Activated effector memory CD4-positive, alpha-beta T cell treated with Interleukin-2 at 50 U/mL for 16 hours (primary cell): ENCODE measurements around the gene GID8.

Experiments
- DNase-seq: peaks from one replicate; pipeline ENCODE4 v3.0.0-alpha.2; 2020

Gene GID8

DNA sequence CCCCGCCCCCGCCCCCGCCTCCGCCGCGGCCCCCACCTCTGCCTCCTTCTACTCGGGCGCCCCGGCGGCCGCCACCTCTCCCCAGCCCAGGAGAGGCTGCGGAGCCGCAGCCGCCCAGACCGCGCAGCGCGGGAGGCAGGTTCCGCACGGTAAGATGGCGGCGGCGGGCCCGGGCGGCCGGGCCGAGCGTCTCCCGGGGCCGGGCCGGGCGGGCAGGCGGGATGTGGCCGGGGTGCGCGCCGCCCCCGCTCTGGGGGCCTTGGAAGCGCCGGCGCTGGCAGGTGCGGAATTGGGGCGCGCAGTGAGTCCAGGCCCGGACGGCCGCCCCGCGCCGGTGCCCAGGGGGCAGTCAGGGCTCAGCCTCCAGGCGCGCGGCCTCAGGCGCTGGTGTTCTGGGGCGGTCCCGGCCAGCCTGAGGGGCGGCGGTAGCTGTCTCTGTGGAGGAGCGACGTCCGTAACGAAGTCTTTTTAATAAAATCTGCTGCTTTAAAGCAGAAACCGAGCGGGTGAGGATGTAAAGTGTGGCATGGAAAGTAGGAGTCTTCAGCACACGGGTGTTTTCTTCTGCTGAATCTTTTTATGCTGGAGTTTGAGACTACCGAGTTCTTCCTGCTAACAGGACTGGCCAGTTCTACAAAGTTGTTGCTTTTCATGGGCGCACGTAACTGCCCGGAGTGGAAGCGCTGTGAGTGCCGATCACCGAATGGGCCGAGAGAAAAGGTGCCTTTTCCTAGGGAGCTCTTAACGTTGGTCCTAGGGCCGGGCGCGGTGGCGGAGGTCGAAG lies at the start of gene GID8:
TSS of gene GID8 (plus strand) at position 43 of the 784 bp plus-strand sequence. CDS start 3,356 bp downstream, outside the sequence.
- DNase-seq = no peak

DNA sequence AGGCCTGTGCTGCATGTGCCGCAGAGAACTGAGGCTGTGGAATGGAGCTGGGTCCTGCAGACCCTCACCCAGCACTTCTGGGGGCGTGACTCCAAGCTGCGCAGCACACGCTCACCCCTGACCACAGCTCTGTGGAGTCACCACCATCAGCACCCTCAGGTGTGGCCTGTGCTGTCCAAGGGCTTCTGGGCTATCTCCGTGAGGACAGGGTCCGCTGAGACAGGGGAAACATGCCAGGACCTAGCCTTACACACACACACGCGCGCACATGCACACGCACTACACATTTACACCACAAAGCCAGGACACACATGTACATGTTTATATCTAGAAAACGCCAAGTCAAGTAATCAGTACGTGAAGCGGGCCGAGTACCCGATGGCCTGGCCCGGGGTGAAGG lies 49.5 kb upstream of the GID8 start:
- no peak for DNase-seq

DNA sequence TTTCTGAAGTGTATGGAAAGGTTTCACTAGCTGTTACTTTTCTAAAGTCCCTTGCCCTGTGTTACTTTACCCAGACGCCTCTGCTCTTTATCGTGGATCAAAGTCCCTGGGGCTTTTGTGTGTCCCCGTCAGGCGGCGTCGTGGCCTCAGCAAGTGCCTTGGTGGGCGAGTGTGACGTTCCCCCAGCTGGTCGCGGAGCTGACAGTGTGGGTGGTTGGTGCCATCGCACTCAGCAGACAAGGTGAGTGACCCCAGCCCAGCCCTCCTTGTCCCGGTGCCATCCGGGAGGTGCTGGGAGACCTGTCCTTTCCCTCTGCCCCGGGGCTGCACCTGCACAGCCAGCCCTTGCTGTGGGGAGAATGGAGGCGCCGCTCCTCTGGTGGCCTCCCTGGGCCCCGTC lies 49.0 kb upstream of the GID8 start:
- no peak for DNase-seq

DNA sequence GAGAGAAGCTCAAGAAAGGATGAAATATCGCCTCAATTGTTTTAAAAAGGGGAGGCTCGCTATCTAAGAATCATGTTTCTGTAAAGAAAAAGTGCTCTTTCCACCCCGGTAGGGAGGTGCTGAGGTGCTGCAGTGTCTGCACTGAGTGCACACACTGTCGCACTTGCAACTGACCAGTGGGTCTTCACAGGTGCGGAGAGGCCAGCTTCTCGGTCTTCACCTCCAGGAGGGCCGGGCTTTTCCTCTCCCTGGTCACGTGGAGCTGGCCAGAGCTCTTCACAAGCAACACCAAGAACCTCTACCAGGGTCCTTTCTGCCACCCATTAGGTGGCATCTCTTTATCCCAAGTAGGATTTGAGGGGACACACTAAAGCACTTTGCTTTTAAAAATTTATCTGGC lies 48.5 kb upstream of the GID8 start:
- no peak for DNase-seq

DNA sequence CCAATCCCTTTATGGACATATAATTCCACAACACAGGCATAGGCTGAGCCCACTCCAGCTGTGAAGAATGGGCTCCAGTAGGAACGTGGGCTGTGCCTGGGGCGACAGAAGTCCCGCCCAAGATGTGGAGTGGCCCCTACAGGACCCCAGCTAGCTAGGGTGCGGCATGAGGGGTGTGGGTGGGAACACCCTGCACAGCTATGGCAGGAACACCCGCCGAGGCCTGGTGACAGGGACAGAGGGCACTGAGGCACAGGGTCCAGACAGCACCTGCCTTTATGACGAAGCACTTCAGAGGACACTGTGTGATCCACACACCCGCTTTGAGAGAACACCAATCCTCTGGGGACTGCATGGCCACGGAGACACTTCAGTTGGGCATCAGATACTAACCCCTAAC lies 48.1 kb upstream of the GID8 start:
- no peak for DNase-seq

DNA sequence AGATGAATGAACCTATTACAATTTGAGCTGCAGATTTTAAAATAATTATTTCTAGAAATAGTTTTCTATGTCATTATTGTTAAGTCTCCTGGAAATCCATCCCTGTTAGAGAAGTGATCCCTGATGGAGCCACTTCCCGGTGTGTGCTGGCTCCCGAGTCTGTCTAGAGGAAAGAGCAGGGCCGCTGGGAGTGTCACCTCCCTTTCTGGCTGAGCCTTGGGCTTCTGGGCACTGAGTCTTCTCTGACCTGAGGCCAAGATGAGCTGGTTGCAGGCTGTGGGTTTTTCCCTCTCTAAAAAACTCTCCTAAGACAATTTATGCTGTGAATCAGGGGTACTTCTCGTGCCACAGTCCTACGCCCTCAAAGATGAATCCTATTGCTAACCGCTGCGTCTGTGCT lies 47.5 kb upstream of the GID8 start:
- no peak for DNase-seq

DNA sequence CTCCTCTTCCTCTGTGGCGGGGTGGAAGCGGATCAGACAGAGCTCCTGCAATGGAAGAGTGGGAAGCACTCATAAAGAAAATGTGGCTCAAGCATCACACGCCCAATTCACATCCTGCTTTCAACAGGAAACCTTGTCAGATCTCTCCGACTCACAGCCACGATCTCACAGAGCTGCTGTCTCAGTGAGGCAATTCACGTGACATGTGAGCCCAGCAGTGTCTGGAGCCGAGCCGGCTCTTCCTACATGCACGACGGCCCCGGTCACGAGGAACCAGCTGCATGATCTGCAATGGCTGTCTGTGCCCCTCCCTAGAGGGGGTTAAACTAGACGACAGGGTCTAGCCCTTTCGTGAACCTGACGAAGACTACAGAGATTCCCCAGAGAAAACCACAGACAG lies 46.8 kb upstream of the GID8 start:
- DNase-seq = no peak

DNA sequence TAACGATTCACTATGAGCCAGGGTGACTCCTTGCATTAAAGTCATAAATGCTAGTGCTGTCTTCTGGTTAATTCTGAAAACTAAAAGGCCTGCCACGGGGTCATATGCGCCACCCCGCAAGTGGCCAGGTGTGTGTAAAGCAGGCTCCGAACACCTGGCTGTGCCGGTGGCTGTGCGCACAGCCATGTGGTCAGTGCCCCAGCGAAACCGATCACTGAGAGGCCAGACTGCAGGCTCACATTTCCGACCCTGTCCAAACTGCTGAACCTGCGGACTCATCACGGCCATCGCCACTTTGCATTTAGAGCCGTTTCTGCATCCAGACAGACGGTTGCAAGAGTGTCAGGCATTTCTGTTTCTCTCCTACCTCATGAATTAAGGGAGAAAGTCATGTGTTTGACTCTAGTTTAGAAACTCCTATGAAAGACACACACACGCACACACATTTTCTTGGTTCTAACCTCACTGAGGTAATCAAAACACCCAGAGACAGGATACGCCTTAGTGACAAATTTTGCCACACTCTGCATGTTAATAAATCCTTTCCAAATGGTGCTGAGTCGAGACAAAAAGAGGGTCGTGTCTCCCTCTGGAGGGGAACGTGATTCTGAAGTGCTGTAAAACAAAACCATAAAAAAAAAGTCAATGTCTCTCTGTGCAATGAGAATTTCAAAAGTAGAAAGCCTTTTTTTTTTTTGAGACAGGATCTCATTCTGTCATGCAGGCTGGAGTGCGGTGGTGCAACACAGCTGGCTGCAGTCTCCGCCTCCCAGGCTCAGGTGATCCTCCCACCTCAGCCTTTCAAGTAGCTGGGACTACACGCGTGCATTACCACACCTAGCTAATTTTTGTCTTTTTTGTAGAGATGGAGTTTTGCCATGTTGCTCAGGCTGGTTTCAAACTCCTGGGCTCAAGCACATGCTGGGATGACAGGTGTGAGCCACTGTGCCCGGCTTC lies 45.3 kb upstream of the GID8 start:
- no peak for DNase-seq

DNA sequence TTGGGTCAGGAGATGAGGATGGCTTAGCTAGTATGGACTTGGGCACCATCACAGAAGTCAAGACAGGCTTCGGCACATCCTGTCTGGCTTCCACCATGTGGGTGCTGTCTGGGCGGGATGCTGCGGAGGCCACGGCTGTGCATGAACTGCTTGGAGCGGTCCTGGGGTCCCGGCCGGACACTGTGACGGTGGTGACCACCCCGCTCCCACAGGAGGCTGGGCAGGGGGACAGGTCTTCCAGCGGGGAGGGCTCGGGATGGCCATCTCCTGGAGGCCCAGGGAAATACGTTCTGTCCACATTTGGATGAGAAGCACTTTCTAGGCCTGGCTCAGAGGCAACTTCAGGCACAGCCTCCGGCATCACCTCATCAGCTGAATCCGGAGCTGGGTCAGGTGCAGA lies 44.2 kb upstream of the GID8 start:
- no peak for DNase-seq

DNA sequence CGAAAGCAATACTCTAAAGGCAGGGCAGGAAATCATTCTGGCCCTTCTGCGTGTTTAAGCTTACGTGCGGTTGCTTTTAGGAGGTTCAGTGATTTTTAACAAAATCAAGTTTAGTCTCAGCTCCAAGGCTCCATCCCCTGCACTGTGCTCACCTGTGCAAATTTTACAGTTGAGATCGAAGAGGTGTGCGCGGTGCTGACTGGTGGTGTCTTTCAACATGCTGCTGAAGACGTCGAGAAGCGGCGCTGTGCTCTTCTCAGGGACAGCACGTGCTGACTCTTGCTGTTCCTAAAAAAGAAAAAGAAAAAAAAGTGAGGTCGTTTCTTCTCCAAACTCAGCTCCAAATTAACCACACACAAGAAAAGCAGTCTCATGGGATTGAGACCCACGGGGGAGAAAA lies 43.7 kb upstream of the GID8 start:
- DNase-seq = no peak

DNA sequence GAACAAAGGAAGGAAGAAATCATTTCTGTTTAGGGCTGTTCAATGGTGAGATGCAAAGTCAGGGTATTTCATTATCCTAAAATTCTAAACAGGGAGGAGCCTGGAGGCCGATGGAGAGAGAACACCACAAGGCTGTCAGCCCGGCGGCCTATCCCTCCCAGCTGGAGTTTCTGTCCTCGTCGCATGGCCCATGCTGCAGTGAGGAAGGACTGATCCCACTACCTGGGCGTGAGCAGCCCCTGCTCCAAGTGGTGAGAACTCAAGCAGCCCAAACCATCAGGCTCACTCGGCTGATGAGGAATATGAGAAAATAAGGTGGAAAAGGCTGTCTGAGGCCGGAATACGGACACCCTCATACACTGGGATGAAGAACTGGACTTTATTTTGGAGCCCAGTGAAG lies 42.4 kb upstream of the GID8 start:
- no peak for DNase-seq

DNA sequence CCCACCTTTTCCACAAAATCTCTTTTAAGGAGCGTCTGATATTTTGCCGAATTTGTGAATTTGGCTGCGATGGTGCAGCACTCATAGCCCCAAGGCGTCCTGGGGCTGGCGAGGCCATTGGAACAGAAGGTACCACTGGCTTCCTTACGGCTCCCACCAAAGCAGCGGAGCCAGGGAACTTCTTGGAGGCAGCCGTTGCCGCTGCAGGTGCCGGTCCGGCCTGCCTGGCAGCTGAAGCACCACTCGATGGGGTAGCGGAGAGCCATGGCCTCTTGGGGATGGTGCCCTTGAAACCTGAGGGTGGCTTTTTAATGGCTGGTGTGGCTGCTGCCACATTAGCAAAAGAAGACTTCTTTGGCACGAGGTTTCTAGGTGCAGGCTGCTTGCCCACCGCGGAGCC lies 41.4 kb upstream of the GID8 start:
- no peak for DNase-seq

DNA sequence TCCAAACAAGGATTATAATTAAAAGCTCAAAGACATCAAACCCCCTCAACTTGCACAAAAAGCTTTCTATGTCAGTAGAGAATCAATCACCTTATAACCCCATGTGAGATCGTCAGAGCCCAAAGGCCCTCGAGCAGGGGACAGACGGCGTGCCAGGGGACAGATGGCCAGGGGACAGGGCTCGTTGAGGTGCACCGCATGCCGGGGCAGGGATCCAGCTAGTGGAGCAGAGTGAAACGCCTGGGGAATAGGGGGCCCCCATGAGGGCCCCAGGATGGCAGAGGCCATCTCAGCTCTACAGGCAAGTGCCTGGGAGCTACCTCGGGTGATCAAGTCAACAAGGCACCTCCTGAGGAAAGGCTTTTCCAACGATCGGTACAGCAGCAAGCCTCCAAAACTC lies 40.3 kb upstream of the GID8 start:
- no peak for DNase-seq

DNA sequence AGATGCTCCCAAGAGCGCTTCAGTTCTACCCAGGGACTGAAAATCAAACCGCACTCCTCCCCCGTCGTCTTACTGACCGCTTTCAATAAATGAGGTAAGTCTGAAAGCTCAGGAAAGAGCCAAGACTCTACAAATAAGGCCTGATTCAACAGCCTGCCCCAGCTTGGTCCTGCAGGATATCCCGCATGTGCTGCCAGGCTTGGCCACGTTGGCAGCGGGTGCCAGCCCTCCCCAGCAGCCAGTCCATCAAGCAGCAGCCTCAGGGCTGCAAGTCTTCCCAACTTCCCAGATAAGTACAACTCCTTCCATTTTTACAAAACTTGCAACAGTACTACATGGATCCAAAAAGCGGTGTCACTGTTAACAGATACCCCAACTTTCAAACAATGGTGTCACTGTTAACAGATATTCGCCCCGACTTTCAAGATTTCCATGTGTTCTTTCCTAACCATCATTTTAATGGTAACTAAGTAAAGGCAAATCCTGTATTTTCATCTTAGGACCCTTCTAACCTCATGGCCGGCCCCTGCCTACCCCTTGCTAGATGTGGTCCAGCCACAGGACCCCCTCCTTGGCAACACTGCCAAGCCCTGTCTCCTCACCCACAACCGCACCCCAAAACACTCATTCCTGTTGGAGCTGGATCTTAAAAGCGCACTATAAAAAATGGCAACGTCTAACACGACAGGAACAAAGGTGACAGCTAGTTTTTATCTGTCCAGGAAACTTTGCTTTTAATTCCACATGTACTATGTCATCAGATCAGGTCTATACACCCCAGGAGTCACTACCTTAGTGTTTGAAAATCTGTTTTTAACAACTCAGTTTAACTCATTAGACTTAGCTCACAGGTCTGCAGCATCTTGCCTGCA lies 39.6 kb upstream of the GID8 start:
- DNase-seq = no peak

DNA sequence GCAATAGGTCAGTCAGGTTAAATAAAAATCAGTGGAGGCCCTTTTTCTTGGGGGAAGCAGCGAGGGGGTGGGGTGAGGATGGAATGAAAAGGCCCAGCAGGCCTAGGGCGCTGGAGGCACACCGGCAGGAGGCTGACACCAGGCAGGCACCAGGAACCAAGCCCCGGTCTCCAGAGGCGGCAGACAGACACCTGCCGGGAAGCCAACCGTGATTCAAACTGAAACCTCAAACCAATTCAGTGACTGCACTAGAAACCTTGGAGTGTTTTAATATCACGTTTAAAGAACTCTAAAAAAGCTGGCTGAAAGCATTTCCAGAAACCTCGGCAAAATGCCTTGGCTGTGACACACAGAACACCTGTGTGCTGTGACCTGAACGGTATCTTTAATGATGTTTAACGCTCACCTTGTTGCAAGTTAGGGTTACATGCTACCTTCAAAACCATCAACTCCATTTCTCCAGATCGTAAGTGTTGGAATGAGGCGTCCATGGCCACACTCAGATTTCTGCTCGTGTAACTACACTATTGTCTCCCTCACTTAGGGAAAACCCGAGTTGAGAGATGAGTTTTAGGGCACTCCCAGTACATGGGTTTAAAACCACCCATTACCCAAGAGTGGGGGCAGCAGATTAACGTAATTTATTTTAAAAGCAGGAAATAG lies 38.8 kb upstream of the GID8 start:
- DNase-seq = no peak

DNA sequence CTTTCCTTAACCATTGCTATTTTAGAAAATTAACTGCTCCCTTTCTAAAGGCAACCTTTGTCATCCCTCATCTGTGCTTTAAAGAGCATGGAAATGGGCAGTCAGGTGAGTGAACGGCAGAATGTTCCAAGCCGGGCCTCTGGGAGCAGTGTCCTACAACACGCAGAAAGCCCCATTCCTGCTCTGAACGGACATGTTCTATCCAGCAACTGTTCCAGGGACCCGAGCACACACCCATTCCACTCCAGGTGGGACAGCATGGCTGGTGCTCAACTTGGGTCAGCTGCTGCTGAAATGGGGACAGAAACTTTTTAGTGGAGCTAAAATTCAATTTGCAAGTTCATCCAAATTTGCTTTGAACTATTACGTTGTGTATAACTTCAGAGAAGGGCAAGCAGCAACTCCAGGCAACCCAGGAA lies 38.3 kb upstream of the GID8 start:
- DNase-seq = no peak

DNA sequence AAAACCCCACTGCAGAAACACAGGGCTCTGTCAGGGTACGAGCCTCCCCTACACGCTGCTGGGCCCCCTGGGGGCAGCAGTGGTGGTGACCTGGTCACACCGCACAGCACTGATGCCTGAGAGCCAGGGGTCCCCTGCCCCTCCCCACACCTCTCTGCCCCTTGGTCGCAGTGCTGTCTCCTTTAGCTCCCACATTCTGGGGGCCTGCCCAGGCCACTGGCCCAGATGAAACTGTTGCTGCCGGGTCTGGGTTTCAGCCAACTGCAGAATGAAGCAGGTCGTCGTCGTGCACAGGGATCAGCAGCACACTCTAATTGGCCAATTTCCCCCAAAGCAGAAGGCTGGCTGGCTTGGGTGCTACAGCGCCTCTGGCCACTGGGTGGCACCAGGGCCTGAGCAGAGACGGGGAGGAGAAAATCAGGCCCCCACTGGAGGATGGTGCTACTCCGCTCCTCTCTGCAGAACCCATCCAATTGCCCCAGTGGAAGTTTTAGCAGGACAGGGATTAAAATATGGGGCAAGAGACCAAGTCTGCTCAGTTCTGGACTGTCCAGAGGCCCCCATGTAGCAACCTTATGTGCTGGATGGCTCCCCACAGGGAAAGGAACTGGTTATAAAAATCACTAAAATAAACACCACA lies 37.8 kb upstream of the GID8 start:
- peak; percentile 69 for DNase-seq

DNA sequence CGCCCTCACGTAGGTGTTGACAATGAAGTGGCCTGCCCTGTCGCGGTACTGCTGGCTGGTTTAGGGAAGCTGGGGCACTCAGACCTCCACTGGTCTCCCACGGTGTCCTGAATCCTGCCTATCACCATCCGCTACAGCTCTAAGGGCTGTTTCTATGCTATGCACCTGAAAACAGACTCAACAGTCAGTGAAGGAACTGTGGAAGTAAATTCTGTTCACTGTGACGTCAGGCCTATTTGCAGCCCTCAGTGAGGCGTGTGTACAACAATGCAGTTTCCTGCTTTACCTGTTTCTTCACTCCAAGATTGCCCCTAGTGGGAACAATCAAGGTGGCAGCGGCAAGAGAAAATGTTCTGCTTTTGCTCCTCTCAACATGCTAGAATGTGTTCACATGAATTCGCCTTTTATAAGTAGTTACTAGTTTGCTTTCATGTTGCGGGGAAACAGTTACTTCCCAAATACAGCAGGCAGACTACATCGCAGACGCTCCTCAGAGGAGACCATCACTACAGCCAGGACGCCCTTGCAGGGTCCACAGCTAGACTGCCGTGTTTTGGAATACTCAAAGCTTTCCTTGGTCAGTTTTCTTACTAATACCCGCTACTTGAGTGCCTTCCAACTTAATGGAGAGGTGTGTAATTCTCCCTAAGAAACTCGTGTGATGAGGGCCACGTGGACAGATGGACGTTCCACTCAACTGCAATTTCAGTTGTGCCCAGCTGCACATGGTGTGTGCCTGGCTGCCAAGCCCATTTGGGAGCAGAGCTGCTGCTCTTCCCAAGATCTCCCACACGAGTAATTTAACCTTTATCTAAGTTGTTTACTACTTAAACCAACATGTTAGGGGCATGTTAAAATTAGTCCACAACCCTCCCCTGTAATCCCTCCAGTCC lies 37.0 kb upstream of the GID8 start:
- DNase-seq = no peak

DNA sequence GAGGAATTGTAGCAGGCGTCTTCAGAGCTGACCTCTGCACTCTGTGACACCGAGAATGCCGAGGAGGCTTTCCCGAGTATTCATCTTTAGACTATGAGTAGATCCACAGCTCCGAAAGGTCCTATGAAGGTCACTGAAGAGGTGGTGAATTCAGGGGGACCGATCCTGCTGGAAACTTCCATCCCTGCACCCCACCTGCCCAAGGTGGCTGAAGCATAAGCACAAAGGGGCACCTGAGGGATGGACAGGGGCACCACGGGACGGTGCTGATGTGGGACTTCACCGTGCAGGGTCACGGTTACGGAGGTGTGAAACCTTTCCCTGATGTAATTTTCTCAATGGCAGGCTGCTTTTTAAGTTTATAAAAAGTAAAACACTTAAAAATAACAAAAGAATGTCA lies 36.1 kb upstream of the GID8 start:
- no peak for DNase-seq

DNA sequence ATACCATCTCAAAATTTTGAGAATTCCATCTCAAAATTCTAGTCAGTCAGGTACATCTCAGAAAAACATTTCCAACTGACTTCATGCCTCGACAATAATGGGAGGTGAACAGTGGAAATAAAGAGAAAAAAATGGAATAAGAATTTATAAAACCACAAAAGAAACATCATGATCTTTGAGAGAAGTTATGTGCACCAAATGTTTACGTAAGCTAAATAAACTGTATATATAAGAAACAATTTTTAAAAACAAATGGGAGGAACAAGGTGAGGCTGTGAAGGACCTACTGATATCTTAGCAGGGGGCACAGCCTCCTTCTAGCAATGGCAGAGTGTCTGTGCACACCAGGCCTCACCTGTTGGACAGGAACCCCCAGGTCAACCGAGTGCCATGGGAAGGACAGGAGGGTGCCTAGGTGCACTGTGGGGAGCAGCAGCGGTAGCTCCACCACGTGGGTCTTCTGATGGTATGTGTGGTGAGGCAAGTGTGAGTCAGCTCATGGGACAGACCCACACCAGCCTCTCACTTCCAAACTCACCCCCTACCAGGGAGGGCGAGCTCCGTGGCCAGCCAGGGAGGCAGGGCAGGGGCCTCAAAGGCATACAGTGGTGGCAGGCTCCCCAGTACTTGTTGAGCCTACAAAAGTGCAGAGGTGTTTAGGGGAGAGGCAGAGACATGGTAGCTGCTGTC lies 34.9 kb upstream of the GID8 start:
- no peak for DNase-seq
